HS-5 (cell line): ENCODE results near the gene SMARCA4.

Experiments
- DNase-seq: peaks from one replicate; pipeline ENCODE4 v3.0.0-alpha.2; 2012; ENCODE audit warnings: low read depth

SMARCA4 gene

GRCh38 chr19:11014403-11014911, 53.6 kb downstream of the SMARCA4 start:
- DNase-seq = no peak

DNA sequence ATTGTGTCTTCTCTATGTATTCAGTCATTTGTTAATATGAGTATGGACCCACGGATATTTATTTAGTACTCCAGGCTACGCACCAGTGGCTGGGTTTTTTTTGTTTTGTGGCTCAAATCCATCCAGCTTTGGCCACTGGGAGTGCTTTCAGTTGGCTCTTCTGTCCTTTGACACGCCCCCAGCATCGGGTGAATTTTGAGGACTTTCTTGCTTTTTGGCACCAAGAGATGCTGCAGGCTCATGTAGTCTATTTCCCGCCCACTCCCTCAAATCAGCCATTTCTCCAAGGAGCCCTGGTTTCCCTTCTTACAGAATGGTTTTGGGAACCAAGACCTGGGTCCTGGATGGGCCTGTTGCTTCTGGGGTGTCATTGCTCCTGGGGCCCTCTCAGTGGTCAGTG, 55.8 kb downstream of the SMARCA4 start:
- DNase-seq = no peak

- DNase-seq = no peak
Measured at GRCh38 chr19:11017275-11018035, 56.6 kb downstream of the SMARCA4 start.

- no peak for DNase-seq
Measured at GRCh38 chr19:11018179-11018578, 57.3 kb downstream of the SMARCA4 start.

GRCh38 chr19:11018763-11019162, 57.9 kb downstream of the SMARCA4 start:
- DNase-seq = no peak

DNA sequence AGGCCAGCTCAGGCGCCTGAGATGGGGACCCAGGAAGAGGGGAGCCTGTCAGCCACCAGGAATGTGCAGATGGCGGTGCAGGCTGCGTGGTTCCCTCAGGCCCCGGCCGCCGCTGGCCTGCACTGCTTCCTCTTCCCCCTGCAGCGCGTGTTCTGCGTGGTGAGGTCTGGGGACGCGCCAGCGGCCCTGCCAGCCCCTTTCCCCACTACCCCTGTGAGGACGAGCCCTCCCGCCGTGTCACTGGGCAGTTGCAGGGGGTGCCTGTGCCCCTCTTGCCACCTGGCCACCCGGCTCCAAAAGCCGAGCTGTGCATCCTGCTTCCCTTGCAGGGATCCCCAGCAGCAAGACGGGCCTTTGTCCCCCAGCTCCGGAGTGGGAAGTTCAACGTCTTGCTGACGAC, 58.4 kb downstream of the SMARCA4 start:
- DNase-seq = no peak

DNA sequence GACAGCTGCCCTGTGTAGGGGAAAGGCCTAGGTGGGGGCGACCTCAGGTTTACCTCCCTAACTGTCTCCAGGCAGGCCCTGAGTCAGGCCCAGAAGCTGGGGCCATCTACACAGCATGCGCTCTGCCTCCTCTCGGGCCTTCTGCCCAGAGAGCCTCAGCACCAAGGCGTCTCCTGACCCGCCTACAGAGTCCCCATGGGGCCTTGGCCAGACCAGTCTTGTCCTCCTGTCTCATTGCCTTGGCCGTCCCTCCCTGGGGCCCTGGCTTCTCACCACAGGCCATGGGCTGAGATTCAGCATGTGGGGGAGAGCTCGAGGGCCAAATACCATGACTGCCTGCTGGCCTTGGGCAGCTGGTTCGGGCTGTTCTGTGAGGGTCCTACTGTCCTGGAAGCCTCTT, 59.0 kb downstream of the SMARCA4 start:
- no peak for DNase-seq

- no peak for DNase-seq
Measured at GRCh38 chr19:11020423-11020822, 59.6 kb downstream of the SMARCA4 start.

DNA sequence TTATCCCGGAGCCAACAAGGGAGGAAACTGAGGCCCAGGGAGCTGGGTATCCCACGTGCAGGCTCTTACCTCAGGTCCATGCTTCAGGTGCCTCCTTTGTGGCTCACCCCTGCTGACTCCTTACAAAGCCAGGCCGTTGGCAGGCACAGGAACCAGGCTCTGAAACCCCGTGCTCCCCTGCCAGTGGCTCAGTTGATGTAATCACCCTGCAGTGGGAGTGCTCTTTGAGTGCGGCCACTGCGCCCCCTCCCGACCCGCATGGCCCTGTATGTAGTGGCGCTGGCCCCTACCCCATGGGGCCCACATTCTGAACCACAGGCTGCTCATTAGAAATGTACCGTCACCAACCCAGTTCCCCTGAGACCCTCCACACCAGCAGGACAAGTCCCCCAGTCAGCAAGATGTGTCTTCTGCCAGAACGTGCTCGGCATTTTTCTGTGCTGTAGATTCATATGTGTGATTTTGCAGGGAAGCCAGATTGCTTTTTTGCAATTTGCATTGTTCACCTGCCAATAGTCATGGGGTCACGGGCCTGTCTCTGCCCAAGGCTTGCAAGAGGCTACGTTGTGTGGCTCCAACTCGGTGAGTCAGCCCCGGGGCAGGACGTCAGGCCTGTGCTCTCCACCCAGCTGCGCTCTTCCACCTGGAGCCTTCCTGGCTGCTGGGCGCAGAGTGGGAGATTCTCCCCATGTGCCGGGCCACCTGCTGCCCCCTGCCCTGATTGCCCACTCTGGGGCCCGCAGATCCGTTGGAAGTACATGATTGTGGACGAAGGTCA, 60.3 kb downstream of the SMARCA4 start:
- DNase-seq = no peak

DNA sequence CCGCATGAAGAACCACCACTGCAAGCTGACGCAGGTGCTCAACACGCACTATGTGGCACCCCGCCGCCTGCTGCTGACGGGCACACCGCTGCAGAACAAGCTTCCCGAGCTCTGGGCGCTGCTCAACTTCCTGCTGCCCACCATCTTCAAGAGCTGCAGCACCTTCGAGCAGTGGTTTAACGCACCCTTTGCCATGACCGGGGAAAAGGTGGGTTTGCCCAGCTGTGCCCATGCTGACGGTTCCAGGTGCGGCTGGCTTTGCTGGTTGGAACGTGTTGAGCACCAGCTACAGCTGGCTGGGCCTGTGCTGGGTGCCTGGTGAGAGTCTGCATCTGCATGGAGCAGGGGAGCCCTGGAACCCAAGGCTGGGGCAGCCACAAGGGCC, 60.9 kb downstream of the SMARCA4 start:
- DNase-seq = no peak

DNA sequence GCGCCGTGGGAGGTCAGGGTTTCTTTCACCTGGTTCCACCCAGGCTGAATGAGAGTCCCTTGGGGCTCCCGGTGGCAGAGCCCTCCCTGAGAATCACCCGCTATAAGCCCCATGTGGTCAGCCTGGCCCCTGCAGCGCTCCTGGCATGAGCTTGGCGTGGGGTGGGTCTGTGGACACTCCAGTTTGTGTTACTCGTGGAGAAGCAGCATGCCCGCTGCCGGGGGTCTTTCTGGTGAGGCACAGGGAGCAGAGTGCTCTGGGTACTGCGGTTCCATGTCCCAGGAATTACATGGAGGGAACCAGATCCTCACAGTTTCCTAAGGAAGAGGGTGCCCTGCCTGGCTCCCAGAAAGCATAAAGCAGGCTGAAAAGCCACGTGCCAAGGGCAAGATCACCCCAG, 62.2 kb downstream of the SMARCA4 start:
- DNase-seq = no peak

GRCh38 chr19:11023710-11024109, 62.9 kb downstream of the SMARCA4 start:
- no peak for DNase-seq

DNA sequence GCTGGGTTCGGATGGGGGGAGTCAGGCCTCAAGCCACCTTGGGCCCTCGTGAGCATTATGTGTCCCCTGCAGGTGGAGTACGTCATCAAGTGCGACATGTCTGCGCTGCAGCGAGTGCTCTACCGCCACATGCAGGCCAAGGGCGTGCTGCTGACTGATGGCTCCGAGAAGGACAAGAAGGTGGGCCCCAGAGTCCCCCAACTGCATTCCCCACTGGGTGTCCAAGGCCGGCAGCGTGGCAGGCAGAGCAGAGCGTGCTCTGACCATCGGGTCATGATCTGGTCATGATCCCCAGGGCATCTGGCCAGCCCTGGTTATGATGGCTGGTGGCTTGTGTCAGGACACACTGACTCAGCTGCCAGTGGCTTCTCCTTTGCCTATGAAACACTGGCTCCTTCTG, 63.4 kb downstream of the SMARCA4 start:
- DNase-seq = no peak

DNA sequence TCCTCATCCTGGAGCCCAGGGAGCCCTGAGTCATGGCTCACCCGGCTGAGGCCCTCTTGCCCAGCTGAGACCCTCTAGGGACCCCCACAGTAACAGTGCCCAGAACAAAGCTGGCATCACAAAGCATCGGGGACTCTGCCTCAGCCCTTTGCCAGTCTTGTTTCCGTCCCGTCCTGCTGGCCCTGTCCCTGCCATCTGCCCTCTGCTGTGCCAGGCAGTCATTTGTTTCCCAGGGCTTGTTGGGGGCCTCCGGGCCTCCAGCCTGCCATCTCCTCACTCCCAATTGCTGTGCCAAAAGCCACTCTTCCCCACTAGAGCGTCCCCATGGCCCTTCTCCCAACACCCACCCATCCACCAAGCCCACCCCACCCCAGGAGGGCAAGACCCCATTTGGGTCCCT, 64.2 kb downstream of the SMARCA4 start:
- no peak for DNase-seq

DNA sequence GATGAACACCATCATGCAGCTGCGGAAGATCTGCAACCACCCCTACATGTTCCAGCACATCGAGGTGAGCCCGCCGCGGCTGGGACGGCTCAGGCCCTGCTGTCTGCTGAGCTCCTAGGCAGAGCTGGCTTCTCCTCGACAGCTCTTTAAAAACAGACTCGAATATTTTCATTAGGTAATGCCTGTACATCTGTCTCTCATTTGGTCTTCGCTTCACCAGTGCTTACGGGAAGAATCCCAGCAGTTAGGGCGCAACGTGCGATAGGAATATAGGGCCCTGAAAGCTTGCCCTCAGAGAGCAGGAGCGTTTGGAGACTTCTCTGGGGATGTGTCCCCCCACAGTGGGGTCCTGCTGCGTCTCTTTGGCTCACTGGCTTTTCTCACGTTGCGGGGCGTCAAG, 64.6 kb downstream of the SMARCA4 start:
- no peak for DNase-seq

DNA sequence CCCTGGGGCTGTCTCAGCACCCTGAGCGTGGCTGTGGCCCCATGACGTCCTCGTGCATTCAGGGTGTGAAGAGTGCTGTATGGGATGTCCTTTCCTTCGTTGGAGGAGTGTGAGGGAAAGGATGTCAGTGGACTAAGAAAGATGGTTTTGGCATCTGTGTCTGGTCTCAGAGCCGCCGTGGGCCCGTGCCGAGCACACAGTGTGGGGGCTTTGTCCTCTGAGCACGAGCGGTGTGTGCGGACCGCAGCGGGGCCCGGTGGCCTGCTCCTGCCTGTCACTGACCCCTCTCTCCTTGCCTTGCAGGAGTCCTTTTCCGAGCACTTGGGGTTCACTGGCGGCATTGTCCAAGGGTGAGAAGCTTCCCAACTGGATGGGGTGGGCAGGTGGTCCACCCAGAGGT, 65.2 kb downstream of the SMARCA4 start:
- DNase-seq = no peak

GRCh38 chr19:11027381-11027780, 66.6 kb downstream of the SMARCA4 start:
- DNase-seq = no peak

DNA sequence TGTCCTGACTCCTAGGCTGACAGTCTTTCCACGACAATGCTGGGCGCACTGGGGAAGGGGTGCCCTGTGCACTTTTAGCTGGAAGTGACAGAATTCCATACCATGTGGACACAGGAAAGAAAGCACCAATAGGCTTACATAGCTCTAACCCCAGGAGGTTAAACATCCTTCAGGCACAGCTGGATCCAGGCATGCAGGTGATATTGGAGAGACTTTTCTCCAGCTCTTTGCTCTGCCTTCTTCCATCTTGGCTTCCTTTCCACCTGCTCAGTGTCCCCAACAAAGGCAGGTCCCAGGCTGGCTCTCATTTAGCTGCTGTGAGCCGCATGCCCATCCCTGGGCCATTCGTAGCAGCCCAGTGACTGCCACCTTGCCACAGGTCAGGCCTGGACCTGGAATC, 67.3 kb downstream of the SMARCA4 start:
- DNase-seq = no peak

DNA sequence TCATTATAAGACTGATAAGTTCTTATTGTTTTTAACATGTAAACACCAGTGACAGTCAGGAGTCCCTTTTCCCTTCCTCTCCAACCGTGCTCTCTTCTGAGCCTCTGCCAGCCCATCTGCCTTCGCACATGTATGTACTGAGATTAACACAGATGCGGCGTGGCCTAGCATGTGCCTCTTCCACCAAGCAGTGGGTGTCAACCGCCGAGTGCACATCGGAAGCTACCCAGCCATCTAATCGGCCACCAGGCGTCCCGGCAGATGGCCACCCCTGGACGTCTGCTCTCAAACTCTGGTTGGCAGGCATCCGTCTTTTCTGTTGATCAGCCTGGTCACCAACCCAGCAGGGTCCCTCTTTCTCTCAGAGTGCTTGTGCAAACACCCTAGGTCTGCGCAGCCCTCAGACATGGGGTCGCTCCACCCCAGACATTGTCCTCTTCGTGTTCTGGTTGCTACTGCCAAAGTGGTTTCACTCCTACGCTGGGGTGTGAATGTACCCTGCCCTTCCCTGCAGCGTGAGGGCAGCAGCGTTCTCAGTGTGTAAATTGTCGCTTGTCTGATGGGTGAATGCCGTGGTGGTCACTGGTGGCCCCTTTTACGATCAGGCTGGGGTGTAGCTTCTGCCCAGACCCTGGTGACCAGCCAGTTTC, 70.7 kb downstream of the SMARCA4 start:
- DNase-seq = no peak

GRCh38 chr19:11033251-11033650, 72.4 kb downstream of the SMARCA4 start:
- no peak for DNase-seq

GRCh38 chr19:11033763-11034162, 72.9 kb downstream of the SMARCA4 start:
- no peak for DNase-seq

DNA sequence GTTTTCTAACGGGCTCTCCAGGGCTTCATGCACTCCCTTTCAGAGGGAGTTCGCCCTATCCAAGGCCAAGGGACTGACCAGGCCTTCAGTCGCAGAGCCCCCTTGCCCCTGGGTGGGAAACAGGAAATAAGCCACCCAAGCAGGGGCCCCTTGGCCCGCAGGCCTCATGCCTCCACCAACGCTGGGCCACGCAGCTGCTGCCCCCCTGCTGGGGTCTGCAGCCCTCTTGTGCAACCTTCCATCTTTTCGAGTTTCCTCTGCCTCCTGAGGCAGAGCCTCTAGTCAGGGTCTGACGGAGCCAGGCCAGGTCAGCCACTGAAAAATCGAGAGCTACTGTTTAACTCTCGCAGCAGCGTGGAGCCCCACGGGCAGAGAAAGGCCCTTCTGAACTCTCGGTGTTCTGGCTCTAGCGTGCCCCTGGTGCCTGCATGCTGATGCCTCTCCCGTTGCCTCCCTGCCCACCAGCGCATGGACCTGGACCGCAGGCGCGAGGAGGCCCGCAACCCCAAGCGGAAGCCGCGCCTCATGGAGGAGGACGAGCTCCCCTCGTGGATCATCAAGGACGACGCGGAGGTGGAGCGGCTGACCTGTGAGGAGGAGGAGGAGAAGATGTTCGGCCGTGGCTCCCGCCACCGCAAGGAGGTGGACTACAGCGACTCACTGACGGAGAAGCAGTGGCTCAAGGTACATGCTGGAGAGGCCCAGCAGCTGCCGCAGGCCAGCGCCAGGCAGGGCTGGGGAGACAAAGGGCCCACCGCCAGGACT, 73.8 kb downstream of the SMARCA4 start:
- DNase-seq = no peak
